PFSK-1 (cell line): ENCODE results near the gene NAMPT.

Experiments used
- FOXP2 ChIP-seq: optimal IDR thresholded peaks from 2 replicates; pipeline ENCODE3; 2011; ENCODE audit warnings: borderline replicate concordance, control low read depth, inconsistent platforms; ENCODE audit not compliant: insufficient read depth; ENCODE audit errors: extremely low read length, extremely low read depth
- POLR2AphosphoS5 ChIP-seq: IDR thresholded peaks from 2 replicates; pipeline ENCODE4 v1.6.1; 2012; ENCODE audit warnings: low read depth, mild to moderate bottlenecking, control low read depth, low read length, moderate library complexity
- REST ChIP-seq, 2 experiments: IDR thresholded peaks; 2 replicates each; pipeline versions ENCODE4 v1.6.1 to v1.8.0; 2011 to 2012; ENCODE audit warnings: low read depth in 2 of 2, low read length in 2 of 2, control low read depth in 1 of 2, inconsistent platforms in 1 of 2, mild to moderate bottlenecking in 1 of 2, moderate library complexity in 1 of 2; ENCODE audit not compliant: insufficient read depth in 1 of 2
- SIN3A ChIP-seq: IDR thresholded peaks from 2 replicates; pipeline ENCODE4 v1.6.1; 2012; ENCODE audit warnings: mild to moderate bottlenecking, low read length, moderate library complexity, borderline replicate concordance; ENCODE audit not compliant: insufficient read depth
- TAF1 ChIP-seq: IDR thresholded peaks from 2 replicates; pipeline ENCODE4 v1.6.1; 2012; ENCODE audit warnings: low read length, control low read depth, borderline replicate concordance; ENCODE audit not compliant: insufficient read depth

- TF ChIP-seq POLR2AphosphoS5 = no peak
- TF ChIP-seq TAF1 = no peak
- no peak for TF ChIP-seq SIN3A
- no peak for TF ChIP-seq FOXP2
- no peak for TF ChIP-seq REST (IDR thresholded peaks at IDR 0.05; ENCODE audit: insufficient read depth in 1 of 2, low read depth in 2 of 2, low read length in 2 of 2)
These were observed 52.8 kb downstream of the NAMPT start for GRCh38 chr7:106231856-106232490.
